GM21529 (cell line): ENCODE data around the gene DCAF4.

ENCODE experiments used
- ATAC-seq: cut with Tn5 transposase; IDR thresholded peaks from one replicate; pipeline ENCODE4 v1.9.1; 2021; ENCODE audit not compliant: unreplicated experiment

Gene DCAF4, protein sequence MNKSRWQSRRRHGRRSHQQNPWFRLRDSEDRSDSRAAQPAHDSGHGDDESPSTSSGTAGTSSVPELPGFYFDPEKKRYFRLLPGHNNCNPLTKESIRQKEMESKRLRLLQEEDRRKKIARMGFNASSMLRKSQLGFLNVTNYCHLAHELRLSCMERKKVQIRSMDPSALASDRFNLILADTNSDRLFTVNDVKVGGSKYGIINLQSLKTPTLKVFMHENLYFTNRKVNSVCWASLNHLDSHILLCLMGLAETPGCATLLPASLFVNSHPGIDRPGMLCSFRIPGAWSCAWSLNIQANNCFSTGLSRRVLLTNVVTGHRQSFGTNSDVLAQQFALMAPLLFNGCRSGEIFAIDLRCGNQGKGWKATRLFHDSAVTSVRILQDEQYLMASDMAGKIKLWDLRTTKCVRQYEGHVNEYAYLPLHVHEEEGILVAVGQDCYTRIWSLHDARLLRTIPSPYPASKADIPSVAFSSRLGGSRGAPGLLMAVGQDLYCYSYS

DNA sequence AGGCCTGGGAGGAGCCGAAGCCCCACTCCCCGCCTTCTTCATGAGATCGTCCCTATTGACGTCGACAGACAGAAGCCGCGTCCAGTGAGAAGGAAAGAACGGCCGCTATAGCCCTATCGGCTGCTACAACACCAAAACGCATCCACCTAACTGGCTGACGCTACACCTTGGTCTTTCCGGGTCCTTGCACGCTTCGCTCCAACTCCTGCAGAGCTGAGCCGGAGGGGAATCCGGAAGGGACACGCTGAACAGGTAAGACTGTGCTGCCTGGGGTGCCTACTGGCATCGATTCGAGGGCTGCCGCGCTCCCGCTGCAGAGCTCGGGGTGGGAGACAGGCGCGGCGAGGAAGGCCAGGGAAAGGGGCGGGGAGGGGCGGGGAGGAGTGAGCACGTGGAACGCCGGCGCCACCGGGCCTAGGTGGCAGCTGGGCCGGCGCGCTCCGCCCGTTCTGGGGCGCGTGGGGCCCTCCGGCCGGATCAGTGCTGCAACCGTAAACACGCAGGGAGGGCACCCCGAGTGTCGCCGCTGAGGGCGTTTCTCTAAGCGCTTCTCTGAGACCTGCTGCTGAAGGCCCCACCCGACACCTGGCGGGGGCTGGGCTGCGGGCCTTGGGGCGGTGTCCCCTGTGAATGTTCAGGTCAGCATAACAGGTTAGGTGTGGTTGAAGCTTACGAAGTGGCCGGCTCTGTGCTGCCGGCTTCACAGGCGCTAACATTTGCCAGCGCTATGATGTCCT is at the start of gene DCAF4:
Gene DCAF4 (plus strand): TSS at position 173 of the 737 bp plus-strand sequence. CDS start 11,515 bp downstream, outside the sequence.
- peak; percentile 98 for ATAC-seq

DNA sequence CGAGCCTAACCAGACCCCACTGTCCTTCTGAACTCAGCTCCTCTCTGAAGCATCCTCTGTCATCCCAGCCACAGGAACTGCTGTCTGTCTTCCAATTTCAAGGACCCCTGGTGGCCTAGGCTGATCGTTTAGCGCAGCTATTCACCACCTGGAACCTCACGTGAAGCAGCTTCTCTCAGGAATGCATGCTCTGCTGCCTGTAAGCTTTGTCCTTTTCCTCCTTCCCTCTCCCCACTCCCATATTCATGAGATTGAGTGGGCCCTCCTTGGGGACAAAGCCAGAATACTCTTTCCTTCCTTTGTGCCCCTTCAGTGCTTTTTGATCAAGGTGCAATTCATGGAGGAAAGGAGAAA is 49.6 kb upstream of the DCAF4 start:
- no peak for ATAC-seq

- no peak for ATAC-seq
Observed at GRCh38 chr14:72878746-72879145, 47.5 kb upstream of the DCAF4 start.

DNA sequence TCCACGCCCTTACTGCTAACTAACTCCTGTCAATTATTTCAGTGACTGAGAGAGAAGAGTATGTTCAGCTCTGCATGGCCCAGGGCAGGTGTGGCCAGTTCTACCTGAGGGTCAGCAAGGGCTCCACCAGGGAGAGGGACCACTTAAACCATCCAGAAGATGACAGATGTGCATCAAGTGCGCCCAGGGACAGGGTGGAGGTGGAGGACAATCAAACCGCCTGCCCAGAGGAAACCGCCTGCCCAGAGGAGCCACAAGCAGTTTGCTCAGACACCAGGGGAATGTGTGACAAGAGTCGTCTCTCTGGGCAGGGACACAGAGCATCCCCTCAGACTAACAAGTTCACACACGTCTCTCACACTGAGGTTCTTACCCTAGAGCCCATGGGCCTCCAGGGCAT is 46.8 kb upstream of the DCAF4 start:
- no peak for ATAC-seq

DNA sequence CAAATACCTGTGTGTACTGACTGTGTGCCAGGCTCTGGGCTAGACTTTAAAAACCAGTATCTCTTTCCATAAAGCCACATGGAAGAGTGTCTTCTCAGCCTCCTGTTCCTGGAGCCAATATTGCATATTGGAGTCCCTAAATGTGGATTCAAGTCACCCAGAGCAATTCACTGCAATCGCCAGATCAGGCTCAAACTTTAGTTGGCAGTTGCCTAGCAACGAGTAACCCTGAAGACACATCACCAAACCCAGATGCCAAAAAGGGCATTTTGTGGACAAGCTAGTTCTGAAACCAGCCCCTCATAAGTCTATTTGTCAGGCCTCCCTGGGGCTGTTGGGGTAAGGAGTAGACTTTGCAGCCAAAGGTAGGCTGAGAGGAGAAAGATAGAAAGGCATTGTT is 46.1 kb upstream of the DCAF4 start:
- no peak for ATAC-seq

GRCh38 chr14:72880820-72881219 is 45.4 kb upstream of the DCAF4 start:
- no peak for ATAC-seq

GRCh38 chr14:72881543-72881942 is 44.7 kb upstream of the DCAF4 start:
- no peak for ATAC-seq

DNA sequence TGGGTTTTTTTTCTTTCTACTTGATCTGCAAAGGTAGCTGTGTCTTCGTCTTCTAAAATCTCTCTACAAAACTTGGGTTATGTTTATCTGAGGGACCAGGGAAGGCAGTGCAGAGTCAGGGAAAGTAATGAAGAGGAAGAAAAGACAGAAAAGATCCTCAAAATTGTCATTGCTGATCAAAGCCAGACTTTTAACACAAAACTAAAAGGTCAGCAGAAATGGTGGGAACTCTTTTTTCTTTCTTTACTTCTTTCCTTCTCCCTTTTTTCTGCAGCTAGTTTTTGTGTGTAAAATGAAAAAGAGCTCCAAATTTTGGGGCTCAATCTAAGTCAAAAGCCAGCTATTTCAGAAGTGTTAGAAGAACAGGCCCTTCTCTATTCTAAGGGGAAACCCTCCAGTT is 44.2 kb upstream of the DCAF4 start:
- ATAC-seq, result no peak

DNA sequence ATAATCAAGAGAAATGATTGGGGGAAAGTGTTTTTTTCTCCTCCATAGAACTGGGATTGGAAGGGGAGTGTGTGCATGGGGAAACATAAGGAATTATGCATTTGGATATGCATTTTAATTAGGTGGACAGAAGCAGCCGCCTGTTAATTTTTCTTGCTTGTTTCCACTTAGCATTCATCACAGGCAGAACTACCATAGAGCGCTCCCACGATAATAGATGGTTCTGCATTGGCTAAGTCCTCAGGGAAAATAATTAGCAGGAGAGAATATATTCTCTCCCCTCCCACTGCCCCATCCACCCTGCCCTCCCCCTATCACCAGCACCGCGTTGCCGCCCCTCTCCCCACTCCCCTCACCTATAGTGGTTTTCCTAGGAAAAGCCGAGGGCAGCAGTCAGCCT is 43.8 kb upstream of the DCAF4 start:
- no peak for ATAC-seq

DNA sequence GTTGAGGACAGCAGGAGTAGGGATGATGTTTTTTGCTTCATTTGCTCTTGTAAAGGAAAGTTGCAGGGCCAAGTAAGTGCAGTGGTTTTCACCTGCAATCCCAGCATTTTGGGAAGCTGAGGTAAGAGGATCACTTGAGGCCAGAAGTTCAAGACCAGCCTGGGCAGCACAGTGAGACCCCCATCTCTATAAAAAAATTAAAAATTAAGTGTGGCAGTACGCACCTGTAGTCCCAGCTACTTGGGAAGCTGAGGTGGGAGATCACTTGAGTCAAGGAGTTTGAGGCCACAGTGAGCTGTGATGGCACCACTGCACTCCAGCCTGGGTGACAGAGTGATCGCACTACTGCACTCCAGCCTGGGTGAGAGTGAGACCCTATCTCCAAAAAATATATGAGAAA is 43.2 kb upstream of the DCAF4 start:
- ATAC-seq, result no peak

- no peak for ATAC-seq
Observed at GRCh38 chr14:72883961-72884360, 42.3 kb upstream of the DCAF4 start.

DNA sequence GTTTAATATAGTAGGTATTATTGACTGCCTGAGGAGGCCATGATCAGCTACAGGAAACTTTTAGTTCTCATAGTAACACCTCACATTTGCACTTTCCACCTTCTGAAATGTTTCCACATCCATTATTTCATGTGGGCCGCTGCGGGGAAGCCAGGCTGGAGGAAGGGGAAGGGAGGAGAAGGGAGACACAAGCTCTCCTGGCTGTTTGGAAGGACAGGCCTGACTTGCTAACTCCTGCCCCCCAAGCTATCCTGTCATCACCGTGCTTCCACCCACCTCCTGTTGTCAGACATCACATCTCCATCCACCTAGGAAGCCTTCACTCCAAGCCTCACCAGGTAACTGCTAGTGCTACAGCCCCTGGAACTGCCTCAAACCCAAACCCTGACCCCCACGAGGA is 41.9 kb upstream of the DCAF4 start:
- no peak for ATAC-seq

- no peak for ATAC-seq
Observed at GRCh38 chr14:72887514-72887913, 38.8 kb upstream of the DCAF4 start.

DNA sequence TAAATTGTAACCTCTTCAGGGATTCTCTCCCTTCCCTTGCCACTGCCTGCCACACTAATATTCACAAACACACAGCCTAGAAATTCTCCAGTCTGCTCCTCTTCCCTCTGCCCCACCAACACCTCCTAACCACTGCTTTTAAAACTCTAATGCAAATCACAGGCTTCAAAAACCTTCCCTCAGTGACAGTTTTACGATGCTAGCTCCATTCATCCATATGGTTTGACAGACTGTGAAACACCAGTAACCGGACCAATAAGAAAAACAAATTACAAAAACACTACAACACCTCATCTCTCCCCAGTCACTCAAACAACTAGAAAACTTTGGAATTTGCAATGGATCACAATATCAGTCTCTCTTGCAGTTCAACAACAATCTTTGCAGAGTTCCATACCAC is 38.1 kb upstream of the DCAF4 start:
- no peak for ATAC-seq

DNA sequence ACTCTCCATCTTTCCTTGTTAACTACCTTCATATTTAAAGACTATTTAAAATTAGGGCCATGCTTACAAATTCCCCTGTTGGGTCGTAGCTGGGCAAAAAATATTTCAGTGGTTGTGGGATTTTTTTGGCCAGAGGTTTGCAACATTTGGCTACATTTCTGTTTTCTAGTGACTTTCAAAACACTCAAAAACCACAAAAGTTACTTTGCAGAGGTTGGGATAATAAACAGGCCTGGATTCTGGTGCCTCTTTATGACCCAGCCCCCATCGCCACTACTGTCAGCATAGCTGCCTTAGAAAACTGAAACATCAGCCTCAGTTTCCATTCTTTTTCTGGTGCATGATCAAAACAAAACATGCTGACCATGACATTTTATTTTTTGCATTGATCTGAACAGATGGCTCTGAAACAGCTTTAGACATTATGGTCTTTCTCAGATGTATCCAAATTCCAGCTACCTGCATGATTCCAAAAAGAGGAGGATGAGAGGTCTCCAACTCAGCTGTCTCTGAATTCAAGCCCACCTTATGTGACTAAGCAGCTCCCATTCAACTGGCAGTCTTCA is 37.5 kb upstream of the DCAF4 start:
- no peak for ATAC-seq

GRCh38 chr14:72889366-72889765 is 36.9 kb upstream of the DCAF4 start:
- ATAC-seq, result no peak

GRCh38 chr14:72891666-72892102 is 34.6 kb upstream of the DCAF4 start:
- ATAC-seq, result no peak

DNA sequence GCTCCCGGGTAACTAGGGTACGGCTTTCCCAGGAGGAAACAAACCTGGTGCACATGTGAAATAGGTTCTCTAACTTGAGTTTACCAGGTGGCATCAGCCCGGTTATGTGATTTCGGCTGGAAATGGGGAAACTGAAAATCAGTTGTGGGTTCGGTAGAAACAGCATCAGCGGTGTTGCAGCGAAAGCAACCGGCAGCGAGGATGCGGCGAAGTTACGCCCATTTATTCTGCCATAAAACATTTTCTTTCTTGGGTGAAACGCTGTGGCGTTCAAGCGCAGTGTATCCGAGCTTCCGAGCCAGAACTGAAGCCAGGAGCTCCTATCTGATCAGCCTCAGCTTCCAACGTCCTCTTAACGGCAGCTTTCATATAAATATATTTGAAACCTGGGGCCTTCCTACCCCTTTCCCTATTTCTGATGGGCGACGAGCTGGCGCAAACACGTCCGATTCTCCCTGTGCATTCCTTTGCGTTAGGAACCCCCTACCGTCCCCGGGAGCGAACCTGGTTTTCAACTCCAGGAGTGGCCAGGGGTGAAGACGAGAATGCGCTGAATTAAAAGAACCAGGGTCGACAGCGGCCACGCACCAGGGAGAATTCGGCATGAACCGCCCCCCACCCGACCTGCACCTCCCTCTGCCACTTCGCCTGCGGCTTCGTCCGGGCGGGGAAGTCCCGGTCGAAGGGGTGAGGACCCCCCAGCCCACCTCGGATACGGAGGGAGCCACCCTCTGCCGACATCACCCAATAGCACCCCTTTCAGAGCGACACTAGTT is 34.0 kb upstream of the DCAF4 start:
- ATAC-seq, result no peak

- peak; percentile 13 for ATAC-seq
Observed at GRCh38 chr14:72892879-72893635, 33.2 kb upstream of the DCAF4 start.

- peak; percentile 97 for ATAC-seq
Observed at GRCh38 chr14:72893636-72894322, 32.5 kb upstream of the DCAF4 start, which contains the start of gene DPF3. Gene DPF3 (minus strand): TSS chr14:72894101. CDS start chr14:72894088, 13 bp downstream.
